GM18499 (cell line): ENCODE results near the gene RYR1.
"Not testable (repeated sequence)": the region's sequence is repeated elsewhere in the genome, so short reads cannot be mapped to it uniquely, and the experiment has no call there.

Source experiments
- ATAC-seq: cut with Tn5 transposase; IDR thresholded peaks from one replicate; pipeline ENCODE4 v1.9.1; 2021; ENCODE audit warnings: moderate number of reproducible peaks; ENCODE audit not compliant: insufficient read depth, unreplicated experiment

The RYR1 gene

GRCh38 chr19:38507551-38508127 is 74.1 kb downstream of the RYR1 start:
- ATAC-seq: no peak

DNA sequence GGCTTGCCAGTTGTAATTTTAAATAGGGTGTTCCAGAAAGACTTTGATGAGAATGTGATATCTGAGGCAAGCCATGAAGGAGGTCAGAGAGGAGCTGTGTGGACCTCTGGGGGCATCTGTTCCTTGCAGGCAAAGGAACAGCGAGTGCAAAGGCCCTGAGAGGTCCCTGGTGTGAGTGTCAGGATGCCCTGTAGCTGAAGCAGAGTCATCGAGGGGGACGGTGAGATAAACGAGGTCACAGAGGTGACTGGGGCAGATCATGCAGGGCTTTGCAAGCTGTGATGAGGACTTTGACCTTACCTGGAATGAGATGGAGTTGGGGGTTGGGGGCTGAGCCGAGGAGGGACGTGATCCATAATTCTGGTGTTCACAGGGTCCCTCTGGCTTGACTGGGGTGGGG is 75.0 kb downstream of the RYR1 start:
- ATAC-seq: no peak

- ATAC-seq: no peak
Observed at GRCh38 chr19:38509027-38509426, 75.5 kb downstream of the RYR1 start.

DNA sequence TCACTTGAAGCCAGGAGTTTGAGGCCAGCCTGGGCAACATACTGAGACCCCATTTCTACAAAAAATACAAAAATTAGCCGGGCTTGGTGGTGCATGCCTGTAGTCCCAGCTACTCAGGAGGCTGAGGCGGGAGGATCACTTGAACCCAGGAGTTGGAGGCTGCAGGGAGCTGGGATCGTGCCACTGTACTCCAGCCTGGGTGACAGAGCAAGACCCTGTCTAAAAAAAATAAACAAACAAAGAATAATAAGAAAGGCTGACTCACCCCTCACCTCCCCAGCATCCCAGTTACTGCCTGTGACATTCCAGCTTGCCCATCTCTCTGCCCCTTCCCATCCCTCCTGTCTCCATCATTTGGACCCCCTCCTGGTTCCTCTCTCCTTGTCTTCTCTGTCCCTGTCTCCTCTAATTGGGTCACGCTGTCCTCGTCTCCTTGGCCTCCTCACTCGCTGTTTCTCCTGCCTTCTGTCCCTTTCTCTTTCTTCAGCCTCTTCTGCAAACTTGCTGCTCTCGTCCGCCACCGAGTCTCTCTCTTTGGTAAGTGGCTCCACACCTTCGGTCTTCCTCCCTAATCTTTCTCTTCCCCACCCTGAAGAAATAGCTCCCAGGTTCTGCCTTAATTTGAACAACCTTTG is 77.7 kb downstream of the RYR1 start:
- no peak for ATAC-seq

DNA sequence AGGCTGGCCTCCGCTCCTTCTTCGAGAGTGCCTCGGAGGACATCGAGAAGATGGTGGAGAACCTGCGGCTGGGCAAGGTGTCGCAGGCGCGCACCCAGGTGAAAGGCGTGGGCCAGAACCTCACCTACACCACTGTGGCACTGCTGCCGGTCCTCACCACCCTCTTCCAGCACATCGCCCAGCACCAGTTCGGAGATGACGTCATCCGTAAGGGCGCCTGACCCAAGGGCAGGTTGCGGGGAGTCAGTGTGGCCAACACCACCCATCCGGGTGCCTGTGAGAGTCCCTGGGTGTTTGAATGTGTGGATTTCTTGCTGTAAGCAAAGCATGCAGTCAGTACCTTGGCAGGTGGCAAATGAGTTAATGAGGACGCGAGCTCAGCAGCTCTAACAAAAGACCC is 78.8 kb downstream of the RYR1 start:
- no peak for ATAC-seq

- ATAC-seq: not testable (repeated sequence)
Observed at GRCh38 chr19:38513156-38513555, 79.7 kb downstream of the RYR1 start.

GRCh38 chr19:38513762-38514167 is 80.3 kb downstream of the RYR1 start:
- no peak for ATAC-seq

DNA sequence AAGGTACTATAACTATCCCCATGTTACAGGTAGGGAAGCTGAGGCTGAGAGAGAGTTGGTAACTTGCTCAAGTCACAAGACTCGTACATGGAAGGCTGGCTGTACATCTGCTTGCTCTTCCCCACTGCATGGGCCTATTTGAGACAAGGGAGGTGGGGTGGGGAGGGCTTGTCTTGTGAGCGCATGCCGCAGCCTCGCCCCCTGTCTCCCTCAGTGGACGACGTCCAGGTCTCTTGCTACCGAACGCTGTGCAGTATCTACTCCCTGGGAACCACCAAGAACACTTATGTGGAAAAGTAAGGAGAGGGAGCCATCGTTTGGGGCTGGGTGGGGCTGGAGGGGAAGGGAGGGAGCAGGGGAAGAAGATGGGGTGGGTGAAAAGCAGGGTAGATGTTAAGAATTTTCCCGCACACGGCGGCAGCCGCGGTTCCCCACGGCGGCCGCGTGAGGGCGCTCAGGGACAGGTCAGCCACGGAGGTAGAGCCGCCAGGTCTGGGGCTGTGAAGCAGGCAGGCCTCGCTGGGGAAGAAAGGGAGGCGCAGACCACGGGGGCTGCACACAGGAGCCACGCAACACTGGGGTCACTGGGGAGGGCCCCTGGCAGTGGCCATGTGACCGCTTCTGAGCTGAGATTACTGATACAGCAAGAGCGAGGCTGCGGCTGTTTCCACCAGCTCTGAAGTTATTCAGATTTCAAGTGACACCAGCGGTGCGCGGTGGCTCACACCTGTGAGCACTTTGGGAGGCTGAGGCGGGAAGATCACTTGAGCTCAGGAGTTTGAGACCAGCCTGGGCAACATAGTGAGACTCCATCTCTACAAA is 81.5 kb downstream of the RYR1 start:
- no peak for ATAC-seq

- no peak for ATAC-seq
Observed at GRCh38 chr19:38515896-38516295, 82.4 kb downstream of the RYR1 start.

GRCh38 chr19:38516802-38517201 is 83.3 kb downstream of the RYR1 start:
- no peak for ATAC-seq

DNA sequence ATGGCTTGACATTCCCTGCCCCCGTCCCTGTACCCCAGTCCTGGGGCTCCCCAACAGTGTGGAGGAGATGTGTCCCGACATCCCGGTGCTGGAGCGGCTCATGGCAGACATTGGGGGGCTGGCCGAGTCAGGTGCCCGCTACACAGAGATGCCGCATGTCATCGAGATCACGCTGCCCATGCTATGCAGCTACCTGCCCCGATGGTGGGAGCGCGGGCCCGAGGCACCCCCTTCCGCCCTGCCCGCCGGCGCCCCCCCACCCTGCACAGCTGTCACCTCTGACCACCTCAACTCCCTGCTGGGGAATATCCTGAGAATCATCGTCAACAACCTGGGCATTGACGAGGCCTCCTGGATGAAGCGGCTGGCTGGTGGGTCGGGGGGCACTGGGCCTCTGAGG is 83.8 kb downstream of the RYR1 start:
- ATAC-seq: no peak

GRCh38 chr19:38517980-38518379 is 84.5 kb downstream of the RYR1 start:
- not testable (repeated sequence) for ATAC-seq

- no peak for ATAC-seq
Observed at GRCh38 chr19:38519168-38519567, 85.7 kb downstream of the RYR1 start.

DNA sequence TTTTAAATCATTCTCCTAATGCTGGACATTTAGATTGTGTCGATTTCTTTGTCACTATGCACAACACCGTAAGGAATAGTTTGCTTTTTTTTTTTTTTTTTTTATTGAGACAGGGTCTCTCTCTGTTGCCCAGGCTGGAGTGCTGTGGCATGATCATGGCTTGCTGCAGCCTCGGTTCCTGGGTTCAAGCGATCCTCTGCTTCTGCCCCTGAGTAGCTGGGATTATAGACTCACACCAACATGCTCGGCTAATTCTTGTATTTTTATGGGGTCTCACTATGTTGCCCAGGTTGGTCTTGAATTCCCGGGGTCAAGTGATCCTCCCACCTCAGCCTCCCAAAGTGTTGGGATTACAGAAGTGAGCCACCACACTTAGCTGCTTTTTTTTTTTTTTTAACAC is 86.5 kb downstream of the RYR1 start:
- ATAC-seq: no peak

DNA sequence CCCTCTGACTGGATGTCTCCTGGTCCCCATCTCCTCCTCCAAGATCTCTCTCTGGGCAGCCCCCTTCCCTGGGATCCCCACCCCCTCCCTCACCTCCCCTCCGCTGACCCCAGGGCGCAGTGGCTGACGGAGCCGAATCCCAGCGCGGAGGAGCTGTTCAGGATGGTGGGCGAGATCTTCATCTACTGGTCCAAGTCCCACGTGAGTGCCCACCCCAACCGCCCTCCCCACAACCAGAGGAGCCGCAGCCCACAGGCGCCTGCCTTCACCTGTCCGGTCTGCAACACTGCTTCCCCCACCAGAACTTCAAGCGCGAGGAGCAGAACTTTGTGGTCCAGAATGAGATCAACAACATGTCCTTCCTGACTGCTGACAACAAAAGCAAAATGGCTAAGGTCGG is 89.4 kb downstream of the RYR1 start:
- ATAC-seq: no peak

- no peak for ATAC-seq
Observed at GRCh38 chr19:38523319-38523718, 89.8 kb downstream of the RYR1 start.

DNA sequence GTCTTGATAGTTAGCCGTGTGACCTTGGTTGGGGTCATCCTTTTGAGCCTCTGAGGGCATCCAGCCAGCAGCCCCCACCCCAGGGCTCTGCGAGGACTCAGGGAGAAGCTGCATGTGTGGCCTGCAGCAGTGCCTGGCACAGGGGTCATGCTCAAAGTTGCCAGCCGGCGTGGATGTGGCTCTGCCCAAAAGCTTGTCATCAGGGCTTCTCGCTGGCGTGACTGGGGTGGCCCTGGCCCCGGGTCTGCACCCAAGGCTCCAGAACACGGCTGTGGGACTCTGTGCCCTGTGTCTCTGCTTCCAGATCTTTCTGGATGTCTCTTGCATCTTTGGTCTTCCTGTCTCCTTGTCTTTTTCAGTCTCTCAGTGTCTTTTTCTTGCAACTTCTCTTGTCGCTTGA is 90.9 kb downstream of the RYR1 start:
- no peak for ATAC-seq

DNA sequence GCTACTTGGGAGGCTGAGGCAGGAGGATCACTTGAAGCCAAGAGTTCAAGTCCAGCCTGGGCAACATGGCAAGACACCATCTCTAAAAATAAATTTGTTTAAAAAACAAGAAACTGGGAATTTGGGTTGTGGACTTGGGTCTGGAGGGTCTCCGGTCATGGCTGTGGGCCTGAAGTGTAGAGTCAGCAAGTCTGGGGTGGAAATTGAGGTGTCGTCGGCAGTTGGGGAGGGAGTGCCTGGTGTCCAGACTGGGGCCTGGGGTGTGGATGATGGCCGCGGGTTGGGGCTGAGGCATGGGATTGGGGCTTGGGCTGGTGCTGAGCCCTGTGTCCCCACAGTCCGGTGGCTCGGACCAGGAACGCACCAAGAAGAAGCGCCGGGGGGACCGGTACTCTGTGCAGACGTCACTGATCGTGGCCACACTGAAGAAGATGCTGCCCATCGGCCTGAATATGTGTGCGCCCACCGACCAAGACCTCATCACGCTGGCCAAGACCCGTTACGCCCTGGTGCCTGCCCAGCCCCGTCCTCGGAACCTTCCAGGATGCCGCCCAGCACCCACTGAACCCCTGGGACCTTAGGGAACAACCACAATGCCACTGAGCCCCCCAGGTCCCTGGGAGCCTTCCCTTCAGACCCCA is 91.6 kb downstream of the RYR1 start:
- no peak for ATAC-seq

DNA sequence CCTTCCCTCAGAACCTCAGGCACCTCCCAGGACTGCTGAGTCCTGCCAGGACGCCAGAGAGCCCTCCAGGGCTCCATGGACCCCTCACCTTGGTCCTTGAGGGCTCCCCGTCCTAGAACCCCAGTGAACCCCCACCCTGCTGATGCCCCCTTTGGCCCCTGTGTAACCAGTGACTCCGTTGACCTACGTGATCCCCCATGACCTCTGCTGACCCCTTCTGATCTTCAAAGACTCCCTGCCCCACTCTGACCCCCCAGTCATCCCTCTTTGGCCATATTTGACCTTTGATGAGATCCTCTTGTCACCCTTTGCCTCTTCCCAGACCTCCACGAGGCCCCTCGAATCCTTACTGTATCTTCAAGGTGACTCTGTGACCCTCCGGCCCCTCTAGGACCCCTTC is 92.9 kb downstream of the RYR1 start:
- ATAC-seq: no peak

DNA sequence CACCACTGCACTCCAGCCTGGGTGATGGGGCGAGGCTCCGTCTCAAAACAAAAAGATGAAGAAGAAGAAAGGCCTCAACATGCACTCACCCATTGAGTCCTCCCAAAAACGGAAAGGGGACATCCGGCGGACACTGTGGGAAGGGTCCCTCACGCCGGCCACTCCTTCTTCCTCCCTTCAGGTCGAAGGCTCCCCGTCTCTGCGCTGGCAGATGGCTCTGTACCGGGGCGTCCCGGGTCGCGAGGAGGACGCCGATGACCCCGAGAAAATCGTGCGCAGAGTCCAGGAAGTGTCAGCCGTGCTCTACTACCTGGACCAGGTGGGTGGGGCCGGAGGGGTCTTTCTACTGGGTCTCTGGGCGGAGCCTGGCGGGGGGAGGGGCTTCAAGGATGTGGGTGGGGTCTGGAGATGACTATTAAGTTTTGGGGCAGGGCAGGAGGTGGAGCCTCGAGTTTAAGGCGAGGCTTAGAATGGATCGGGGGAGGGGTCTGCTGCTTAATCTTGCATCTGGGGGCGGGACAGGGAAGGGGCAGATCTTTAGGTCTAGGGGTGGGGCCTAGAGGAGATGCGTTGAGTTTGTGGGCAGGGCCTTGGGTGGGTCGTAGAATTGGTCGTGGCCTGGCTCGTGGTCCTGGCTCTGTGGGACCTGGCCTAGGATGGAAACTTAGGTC is 94.1 kb downstream of the RYR1 start:
- ATAC-seq: no peak
